ENCODE results near the gene KCNJ4.

GRCh38 chr22:38461057-38461413 is 6.0 kb upstream of the KCNJ4 start:
- no peak for TF ChIP-seq ZNF70 (CRISPR knock-in tag; IDR thresholded peaks at IDR 0.05)
- no peak for TF ChIP-seq ZNF8 (CRISPR knock-in tag; IDR thresholded peaks at IDR 0.05)
- TF ChIP-seq ZFP3 (CRISPR knock-in tag; IDR thresholded peaks at IDR 0.05), result no peak
- TF ChIP-seq ARNTL (CRISPR knock-in tag; IDR thresholded peaks at IDR 0.05; ENCODE audit: borderline replicate concordance, low read depth), result no peak
- no peak for TF ChIP-seq TCF4 (CRISPR knock-in tag; IDR thresholded peaks at IDR 0.05; ENCODE audit: borderline replicate concordance)
- no peak for TF ChIP-seq PATZ1 (CRISPR knock-in tag; IDR thresholded peaks at IDR 0.05; ENCODE audit: borderline replicate concordance)
- TF ChIP-seq SNAI2 (CRISPR knock-in tag; IDR thresholded peaks at IDR 0.05), result no peak
- TF ChIP-seq CSDC2 (CRISPR knock-in tag; IDR thresholded peaks at IDR 0.05), result no peak
- no peak for TF ChIP-seq CREB5 (CRISPR knock-in tag; IDR thresholded peaks at IDR 0.05; ENCODE audit: low read depth)
- no peak for TF ChIP-seq ESRRG (CRISPR knock-in tag; IDR thresholded peaks at IDR 0.05)
- TF ChIP-seq ZC3H10 (CRISPR knock-in tag; IDR thresholded peaks at IDR 0.05), result no peak
